Measurements from ENCODE around the gene AFM. TPM values are rescaled to one million over a fixed set of nuclear protein-coding genes. Genes with fewer than 3 reads are reported as not detected.
A peak's percentile ranks its signal among the peaks of the same experiment; 100 is the strongest.

AFM gene
- total RNA-seq, 1 experiment from 2014 or later, result not detected

DNA sequence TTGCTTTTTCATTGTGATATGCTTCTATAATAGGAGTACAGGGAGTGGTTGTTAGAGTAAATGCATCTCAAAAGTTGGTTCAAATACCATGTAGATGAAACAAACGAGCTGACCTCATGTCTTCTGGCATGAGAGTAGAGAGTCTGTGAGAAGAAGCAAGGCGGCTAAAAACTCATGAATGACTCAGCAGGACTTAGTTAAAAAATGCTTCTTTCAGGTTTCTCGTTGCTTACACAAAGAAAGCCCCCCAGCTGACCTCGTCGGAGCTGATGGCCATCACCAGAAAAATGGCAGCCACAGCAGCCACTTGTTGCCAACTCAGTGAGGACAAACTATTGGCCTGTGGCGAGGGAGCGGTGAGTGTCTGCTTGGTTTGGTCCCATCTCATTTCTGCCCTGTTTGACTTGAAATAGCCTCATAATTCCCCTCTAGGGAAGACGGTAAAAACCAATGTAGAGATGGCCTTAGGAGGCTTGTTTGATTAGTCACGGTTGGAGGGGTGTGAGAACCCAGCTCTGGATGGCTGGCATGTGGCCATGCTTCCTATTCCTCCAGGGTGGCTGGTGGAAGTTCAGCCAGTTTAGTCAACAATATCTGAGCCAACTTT is 31.0 kb upstream of the AFM start:
- peak; percentile 85 for DNase-seq (ENCODE audit: low read depth)

DNA sequence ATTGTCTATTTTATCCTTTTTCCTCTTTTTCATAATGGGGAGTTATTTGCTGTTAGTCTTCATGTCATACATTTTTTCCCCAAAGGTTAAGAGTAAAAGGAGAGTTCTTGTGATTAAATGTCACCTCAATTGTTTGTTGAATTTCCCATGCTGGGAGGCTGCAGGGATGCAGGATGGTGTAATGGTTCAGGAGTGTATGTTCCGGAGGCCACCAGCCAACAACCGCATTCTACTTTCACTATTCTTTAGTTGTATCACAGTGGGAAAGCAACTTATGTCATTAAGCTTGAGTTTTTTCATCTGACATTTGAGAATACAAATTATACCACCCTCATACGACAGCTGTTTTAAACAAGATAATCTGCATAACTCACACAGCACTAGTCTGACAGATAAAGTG is 30.1 kb upstream of the AFM start:
- peak; percentile 62 for DNase-seq (ENCODE audit: low read depth)

DNA sequence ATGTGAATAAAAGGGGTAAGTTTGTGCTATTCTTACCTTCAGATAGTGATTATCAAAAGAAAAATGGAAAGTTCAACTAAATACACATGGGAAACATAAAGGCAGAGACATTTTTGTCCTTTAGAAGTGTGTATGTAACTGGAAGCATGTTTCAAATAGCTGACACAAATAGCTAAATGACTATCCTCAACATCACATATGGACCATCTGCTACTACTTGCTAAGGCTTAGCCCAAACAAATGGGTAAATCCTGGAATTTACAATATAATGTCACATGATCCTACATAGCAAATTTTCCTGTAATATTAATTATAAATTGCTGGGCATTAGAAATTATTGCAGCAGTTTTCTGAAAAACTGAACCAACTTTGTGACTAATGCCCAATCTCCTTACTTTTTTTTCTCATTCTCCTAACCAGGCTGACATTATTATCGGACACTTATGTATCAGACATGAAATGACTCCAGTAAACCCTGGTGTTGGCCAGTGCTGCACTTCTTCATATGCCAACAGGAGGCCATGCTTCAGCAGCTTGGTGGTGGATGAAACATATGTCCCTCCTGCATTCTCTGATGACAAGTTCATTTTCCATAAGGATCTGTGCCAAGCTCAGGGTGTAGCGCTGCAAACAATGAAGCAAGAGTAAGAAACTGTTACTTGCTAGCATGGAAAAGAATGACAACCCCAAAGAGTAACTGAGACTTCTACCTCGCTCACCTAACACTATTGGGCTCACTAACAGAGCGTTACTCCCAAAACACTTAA is 29.4 kb upstream of the AFM start:
- no peak for DNase-seq (ENCODE audit: low read depth)

DNA sequence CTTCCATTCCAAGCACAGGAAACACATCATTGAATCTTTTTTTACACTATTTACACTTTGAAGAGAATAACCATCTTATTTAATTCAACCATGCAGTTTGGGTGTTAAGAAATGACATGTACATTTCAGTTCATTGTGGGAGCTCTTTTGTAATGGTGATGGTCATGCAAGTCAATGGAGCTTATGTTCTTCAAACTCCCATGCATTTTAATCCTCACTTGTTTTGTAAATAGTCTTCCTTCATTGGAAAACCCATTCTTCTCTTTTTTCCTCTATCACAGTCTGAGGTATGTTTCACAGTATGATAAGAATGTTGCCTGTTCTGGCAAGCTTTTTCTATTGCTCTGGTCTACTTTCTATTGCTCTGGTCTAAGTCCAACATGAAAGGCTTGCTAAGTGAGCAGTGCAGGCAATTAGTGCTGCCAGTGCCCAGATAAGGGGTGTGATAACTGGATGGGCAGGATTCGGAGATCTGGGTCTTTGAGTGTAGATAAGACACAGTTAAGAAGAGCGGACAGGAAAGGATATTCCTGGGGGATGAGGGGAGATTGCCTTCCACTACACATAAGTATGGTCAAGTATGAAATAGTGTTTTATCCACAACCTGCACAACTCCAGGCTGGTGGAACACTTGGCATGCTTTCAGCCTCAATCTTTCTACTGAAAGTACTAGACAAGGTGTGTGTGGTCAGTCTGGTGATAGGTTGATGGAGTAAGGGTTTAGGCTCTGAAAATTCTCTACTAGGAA is 28.4 kb upstream of the AFM start:
- no peak for DNase-seq (ENCODE audit: low read depth)

DNA sequence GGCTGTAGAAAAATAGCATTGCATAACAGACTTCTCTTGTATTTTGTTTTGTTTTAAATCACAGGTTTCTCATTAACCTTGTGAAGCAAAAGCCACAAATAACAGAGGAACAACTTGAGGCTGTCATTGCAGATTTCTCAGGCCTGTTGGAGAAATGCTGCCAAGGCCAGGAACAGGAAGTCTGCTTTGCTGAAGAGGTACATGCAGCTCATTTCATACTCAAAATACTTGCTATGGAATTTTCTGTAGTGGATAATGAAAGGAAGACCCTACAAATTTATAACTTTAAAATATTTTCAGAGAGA is 27.9 kb upstream of the AFM start:
- DNase-seq (ENCODE audit: low read depth), result no peak

DNA sequence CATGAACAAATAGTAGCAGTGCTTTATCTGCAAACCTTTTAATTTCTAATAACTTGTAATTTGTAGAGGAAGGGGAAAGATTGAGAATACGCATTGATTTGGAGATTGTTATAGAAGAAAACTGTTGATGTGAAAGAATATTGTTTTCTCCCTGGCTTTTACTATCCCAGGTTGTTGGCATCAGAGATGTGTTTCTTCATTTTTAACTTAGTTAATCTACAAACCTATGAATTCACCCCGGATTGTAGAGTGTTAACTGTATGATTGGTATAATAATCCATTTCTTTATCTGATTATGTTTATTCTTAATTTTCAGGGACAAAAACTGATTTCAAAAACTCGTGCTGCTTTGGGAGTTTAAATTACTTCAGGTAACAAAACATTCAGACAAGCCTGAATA is 26.6 kb upstream of the AFM start:
- DNase-seq (ENCODE audit: low read depth), result no peak

DNA sequence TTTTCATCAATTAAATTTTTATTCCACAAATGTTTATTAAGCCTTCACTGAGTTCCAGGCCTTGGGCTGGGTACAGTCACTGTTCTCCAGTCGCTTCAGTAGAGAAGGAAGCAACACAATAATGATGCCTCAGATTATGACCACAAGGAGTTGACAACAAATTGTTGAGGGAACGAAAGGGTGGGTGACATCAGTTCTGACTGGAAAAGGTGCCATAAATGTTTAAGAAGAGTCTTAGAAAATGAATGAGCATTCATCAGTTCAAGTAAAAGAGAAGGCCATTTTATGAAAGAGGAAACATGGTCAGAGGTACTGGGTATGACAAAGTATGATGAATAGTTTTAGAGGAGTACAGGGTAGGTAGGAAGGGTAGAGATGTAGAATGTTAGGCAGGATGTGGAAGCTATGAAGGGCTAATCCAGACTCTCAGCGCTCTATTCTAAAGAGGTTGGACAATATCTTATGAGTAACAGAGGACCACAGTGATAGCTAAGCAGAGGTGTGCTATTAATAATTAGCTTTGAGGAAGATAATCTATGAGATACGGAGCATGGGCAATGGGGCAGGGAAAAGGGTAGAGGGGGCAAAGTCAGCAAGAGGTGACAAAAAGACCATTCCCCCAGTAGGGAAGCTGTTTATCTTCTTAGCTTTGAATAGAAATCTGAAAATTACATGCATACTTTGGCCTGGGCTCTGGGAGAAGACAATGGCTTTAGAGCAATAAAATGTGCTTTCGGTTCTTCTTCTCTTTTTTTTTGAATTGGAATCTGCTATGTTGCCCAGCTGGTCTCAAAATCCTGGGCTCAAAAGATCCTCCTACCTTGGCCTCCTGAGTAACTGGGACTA is 25.1 kb upstream of the AFM start:
- no peak for DNase-seq (ENCODE audit: low read depth)

DNA sequence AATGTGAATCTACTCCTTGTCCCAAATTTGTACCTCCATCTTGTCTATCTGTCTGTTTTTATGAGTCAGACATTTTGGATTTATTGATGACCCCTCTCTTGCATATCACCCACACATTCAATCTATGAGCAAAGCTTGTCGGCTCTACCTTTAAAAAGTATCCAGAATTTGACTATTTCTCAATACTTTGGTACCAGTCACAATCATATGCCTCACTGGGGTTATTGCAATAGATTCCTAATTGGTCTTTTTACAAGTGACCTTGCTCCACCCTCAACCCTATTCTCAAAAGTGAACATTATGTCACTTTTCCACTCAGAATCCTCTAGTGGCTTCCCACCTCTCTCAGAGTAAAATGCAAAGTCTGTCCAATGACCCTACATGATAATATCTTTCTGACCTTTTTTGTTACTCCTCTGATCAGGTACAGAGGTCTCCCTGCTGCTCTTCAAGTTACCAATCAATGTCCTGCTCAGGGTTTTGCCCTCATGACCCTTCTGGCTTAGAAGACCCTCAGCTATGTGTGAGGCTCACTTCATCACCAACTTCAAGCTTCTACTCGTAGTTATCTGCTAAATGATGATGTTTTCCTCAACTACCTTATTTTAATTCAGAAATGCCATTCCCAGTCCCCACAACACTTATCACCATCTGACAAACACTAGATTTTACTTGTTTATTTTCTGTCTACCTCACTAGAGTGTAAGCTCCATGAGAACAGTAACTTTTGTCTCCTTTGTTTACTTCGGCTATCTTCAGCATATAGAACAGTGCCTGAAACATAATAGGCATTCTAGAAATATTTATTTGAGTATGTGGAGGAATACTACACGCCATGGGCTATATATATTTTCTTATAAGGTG is 23.1 kb upstream of the AFM start:
- no peak for DNase-seq (ENCODE audit: low read depth)

DNA sequence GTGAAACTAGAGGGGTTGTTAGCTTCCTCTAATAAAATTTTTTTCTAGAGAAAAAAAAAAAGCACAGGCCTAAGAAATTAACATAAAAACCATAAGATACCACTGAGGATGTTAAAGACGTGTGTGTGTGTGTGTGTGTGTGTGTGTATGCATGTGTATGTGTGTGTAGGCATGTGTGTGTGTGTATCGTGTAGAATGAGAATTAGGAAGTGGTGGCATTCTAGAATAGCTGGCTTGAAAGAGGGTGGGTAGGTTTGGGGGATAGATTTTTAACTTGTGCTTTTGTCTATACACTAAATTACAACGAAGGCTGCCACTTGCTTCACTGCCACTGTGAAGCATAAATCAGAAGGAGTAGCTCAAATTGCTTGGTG is 22.5 kb upstream of the AFM start:
- no peak for DNase-seq (ENCODE audit: low read depth)

DNA sequence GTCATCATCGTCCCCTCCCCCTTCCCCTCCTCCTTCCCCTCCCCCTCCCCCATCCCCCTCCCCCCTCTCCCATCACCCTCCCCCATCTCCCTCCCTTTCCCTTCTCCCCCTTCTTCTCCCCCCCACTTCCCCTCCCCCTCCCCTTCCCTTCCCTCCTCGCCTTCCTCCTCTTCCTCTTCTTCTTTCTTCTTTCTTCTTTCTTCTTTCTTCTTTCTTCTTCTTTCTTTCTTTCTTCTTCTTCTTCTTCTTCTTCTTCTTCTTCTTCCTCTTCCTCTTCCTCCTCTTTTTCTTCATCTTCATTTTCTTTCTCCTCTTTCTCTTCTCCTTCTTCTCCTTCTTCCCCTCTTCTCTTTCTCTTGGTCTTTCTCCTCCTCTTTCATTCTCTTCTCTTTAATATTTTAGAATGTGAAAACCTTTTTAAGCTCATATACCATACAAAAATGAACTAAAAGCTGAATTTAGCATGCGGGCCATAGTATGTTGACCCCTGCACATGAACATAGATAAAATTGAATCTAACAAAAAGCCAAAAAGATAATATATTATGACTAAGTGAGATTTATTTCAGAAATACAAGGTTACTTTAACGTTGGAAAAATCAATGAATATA is 20.5 kb upstream of the AFM start:
- DNase-seq (ENCODE audit: low read depth), result no peak

DNA sequence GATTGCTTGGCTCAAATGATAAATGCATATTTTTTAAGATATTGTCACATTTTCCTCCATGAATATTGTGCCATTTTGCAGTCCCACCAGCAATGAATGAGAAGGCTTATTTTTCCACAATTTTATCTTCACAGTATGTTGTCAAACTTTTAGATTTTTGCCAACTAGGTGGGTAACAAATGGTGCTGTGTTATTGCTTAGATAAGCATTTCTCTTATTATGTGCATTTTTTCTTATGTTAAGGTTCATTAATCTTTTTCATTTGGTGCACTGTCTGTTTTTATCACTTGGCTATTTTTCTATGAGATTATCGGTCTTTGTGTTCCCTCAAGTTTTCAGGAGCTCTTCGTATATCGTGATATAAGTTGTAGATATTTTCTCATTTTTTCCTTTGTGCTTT is 13.4 kb upstream of the AFM start:
- no peak for DNase-seq (ENCODE audit: low read depth)

DNA sequence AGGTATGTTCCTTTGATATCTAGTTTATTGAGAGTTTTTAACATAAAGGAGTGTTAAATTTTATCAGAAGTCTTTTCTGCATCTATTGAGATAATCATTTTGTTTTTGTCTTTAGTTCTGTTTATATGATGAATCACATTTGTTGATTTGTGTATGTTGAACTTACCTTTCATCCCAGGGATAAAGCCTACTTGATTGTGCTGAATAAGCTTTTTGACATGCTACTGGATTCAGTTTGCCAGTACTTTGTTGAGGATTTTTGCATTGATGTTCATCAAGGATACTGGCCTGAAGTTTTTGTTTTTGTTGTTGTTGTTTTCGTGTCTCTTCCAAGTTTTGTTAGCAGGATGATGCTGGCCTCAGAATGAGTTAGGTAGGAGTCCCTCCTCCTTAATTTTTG is 10.8 kb upstream of the AFM start:
- no peak for DNase-seq (ENCODE audit: low read depth)

DNA sequence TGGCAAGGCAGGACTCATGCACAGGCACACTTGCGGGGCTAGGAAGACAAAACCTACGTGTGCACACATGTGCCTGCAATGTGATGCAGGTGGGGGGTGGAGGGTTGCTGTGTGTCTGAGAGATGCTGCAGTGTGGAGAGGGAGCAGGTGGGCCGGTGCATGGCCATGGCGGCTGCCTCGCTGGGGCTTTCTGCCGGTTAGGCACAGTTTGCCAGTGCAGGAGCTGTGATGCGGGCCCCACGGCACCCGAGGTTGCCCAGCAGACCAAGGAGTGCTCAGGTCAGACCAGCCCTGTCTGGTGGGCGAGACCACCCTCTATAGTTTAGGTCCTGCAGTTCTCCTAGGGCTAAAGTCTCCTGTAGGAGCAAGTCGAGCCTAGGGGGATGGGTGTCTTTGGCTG is 4.4 kb upstream of the AFM start:
- no peak for DNase-seq (ENCODE audit: low read depth)

DNA sequence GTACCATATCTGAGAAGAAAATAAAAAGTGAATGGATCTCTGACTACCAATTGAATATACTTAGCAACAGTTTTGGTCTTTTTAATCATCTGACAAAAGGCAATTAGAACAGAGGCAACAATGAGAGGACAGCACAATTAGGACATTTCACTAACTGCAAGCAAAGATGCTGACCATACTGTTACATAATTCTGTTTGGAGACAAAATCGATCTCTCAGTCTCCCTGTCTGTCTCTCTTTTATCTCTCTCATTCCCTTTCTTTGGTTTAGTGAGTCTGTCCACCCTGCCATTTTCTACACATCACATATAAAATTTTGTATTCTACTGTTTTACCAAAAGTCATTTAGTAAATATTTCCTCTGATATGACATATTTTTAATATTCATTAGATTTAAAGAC is 2.2 kb upstream of the AFM start:
- DNase-seq (ENCODE audit: low read depth), result no peak

DNA sequence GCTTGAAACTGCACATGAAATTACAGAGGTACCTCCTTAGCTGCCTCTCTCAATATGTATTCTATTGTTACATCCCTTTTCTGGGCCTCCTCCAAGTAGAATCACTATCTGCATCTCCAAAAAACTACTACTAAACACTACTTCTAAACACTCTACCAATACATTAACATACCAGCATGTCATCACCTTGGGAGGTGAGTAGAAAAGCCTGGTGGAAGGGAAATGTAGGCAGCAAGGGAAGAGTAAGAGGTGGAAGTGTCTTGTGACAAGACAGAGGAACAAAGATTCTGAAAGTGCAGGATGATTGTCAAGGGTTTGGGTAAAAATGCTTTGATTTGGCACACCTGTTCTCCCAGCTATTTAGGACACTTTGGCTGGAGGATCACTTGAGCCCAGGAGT is 3.5 kb downstream of the AFM start:
- DNase-seq (ENCODE audit: low read depth), result no peak

DNA sequence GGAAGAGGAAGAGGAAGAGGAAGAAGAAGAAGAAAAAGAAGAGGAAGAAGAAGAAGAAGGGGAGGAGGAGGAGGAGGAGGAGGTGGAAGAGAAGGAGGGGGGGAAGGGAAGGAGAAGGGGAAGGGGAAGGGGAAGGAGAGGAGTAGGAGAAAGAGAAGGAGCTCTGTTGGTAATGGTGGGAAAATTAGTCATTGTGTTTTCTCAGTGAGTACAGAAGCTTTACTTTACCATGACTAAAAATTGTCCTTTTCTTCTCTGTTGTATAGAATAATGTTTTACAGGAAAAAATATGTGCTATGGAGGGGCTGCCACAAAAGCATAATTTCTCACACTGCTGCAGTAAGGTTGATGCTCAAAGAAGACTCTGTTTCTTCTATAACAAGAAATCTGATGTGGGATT is 4.1 kb downstream of the AFM start:
- DNase-seq (ENCODE audit: low read depth), result no peak

DNA sequence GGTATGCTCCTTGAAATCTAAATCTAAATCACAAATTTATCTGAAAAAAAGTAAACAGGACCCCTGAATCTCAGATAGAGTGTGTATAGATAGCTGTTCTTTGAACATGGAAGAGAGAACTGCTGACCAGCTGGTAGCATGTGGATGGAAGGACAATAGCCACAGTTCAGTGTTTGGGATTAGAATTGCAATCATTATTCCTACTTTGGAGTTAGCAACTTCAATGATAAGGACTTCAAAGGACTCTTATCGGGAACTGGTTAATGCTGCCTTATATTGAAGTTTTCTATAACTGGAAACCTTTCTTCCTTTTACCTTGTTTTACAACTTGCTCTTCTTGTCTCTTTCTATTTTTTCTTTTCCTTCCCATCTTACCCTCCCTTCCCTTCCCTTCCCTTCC is 5.0 kb downstream of the AFM start:
- no peak for DNase-seq (ENCODE audit: low read depth)

DNA sequence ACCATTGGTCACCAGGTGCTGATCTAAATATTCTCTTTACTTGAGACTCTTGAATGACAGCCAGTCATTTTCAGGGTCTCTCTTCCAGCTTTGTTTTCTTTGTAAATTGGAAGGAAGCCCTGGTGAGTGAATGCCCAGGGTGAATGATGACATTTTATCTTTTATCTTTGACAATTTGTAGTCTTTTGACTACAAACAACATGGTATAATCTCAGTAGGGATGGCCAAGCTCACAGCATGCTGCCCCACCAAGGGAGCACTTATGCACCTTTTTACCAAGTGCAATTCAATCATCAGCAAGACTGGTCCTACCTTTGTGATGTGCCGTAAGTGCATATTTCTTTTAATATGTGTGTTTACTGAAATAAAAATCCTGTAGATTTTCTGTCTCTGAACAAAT is 5.7 kb downstream of the AFM start:
- DNase-seq (ENCODE audit: low read depth), result no peak

DNA sequence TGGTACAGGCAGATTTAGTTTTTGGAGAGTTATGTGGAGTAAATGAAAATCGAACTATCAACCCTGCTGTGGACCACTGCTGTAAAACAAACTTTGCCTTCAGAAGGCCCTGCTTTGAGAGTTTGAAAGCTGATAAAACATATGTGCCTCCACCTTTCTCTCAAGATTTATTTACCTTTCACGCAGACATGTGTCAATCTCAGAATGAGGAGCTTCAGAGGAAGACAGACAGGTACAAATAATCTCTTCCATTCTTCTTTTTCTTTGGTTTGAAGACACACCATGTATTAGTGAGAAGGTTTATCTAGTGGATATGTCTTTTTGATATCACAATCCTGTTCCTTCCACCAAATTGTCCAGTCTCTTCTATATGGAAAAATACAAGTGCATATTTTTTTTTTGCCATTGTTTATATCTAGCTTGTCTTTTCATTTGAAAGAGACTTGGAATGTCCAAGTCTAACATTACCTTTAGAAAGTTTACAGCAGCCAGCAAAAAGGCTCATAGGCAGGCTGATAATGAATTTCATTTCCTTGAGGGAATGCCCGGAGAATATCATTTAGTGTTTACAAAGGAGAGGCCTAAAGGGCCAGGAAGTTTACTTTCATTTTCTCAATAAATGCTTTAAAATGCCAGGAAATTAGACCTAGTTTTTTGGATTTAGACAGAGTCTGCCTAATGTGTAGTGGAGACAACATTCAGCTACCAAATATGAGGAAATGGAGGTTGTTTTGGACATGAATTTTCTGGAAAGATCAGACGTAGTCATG is 18.6 kb downstream of the AFM start:
- DNase-seq (ENCODE audit: low read depth), result no peak

DNA sequence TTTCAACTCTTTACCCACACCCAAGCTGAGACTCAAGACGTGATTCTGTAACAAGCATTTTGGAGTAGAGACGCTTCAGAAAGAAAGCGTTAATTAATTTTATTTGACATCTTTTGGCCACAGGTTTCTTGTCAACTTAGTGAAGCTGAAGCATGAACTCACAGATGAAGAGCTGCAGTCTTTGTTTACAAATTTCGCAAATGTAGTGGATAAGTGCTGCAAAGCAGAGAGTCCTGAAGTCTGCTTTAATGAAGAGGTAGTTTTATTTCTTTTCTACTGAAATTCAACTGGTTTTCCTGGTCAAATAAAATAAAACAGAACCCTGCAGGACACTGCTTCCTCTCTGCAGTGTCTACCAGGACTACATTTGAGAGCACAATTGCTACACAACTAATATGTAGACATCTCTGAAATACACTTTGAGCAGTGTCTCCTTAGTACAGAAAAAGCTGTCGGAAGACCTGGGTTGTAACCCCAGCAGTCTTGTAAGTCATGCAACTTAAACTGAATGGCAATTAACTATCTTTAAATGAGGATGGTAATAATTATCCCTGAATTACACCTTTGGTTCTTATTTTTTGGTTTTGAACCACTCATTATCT is 20.2 kb downstream of the AFM start:
- no peak for DNase-seq (ENCODE audit: low read depth)

Measured in Daoy (cell line).